Measurements from ENCODE around the gene SNRPB.
A peak's percentile ranks its signal among the peaks of the same experiment; 100 is the strongest.
"Not testable (repeated sequence)": the region's sequence is repeated elsewhere in the genome, so short reads cannot be mapped to it uniquely, and the experiment has no call there.

The SNRPB gene

GRCh38 chr20:2470423-2471193 lies at the start of gene SNRPB:
Gene SNRPB, minus strand, starts transcription at chr20:2470789. Its CDS starts 99 bp downstream, at chr20:2470690.
- DNase-seq (ENCODE audit: low spot score) = peak; percentile 99

- DNase-seq (ENCODE audit: low spot score) = no peak
Measured at GRCh38 chr20:2519115-2519809, 48.7 kb upstream of the SNRPB start.

- DNase-seq (ENCODE audit: low spot score) = no peak
Measured at GRCh38 chr20:2518558-2518957, 48.0 kb upstream of the SNRPB start.

GRCh38 chr20:2518096-2518495 lies 47.5 kb upstream of the SNRPB start:
- DNase-seq (ENCODE audit: low spot score) = no peak

GRCh38 chr20:2516399-2516798 lies 45.8 kb upstream of the SNRPB start:
- no peak for DNase-seq (ENCODE audit: low spot score)

GRCh38 chr20:2515203-2515602 lies 44.6 kb upstream of the SNRPB start:
- DNase-seq (ENCODE audit: low spot score) = no peak

- DNase-seq (ENCODE audit: low spot score) = no peak
Measured at GRCh38 chr20:2509794-2510193, 39.2 kb upstream of the SNRPB start.

- no peak for DNase-seq (ENCODE audit: low spot score)
Measured at GRCh38 chr20:2509468-2509781, 38.8 kb upstream of the SNRPB start.

GRCh38 chr20:2508631-2509467 lies 38.3 kb upstream of the SNRPB start, which contains the start of gene ZNF343:
Gene ZNF343, minus strand, starts transcription at chr20:2508915. Its CDS starts 15,020 bp downstream, at chr20:2493895.
- DNase-seq (ENCODE audit: low spot score) = peak; percentile 89

- no peak for DNase-seq (ENCODE audit: low spot score)
Measured at GRCh38 chr20:2507875-2508630, 37.5 kb upstream of the SNRPB start.

GRCh38 chr20:2507464-2507863 lies 36.9 kb upstream of the SNRPB start:
- DNase-seq (ENCODE audit: low spot score) = no peak

- not testable (repeated sequence) for DNase-seq (ENCODE audit: low spot score)
Measured at GRCh38 chr20:2506426-2506825, 35.8 kb upstream of the SNRPB start.

GRCh38 chr20:2504803-2505202 lies 34.2 kb upstream of the SNRPB start:
- DNase-seq (ENCODE audit: low spot score) = not testable (repeated sequence)

GRCh38 chr20:2502808-2503384 lies 32.3 kb upstream of the SNRPB start:
- not testable (repeated sequence) for DNase-seq (ENCODE audit: low spot score)

- DNase-seq (ENCODE audit: low spot score) = no peak
Measured at GRCh38 chr20:2485661-2486060, 15.1 kb upstream of the SNRPB start.

GRCh38 chr20:2485080-2485479 lies 14.5 kb upstream of the SNRPB start:
- no peak for DNase-seq (ENCODE audit: low spot score)

- DNase-seq (ENCODE audit: low spot score) = no peak
Measured at GRCh38 chr20:2483504-2483903, 12.9 kb upstream of the SNRPB start.

GRCh38 chr20:2480381-2480780 lies 9.8 kb upstream of the SNRPB start:
- DNase-seq (ENCODE audit: low spot score) = no peak

- DNase-seq (ENCODE audit: low spot score) = no peak
Measured at GRCh38 chr20:2476742-2477615, 6.4 kb upstream of the SNRPB start.

All from putamen (tissue), 1 donor.